HEK293 (cell line): ENCODE measurements around the gene LDLRAD4.

Experiments used
- CTCF ChIA-PET: fragments of 350-600 bp; formaldehyde crosslinking; extraction: SDS; loops from one replicate; lab custom pipeline; 2021; ENCODE audit warnings: antibody characterized with exemption; lab: Yijun Ruan, JAX
- POLR2A ChIA-PET: fragments of 300-600 bp; formaldehyde crosslinking; extraction: SDS; loops from one replicate; lab custom pipeline; 2020; ENCODE audit warnings: antibody characterized with exemption, inconsistent platforms; lab: Yijun Ruan, JAX
- H3K27ac ChIP-seq: fragments of 200-500 bp; sonication (Bioruptor generic); 2 replicates; pipeline ENCODE4 v1.5.1; 2014; ENCODE audit warnings: low read depth, low read length, control low read depth, inconsistent platforms; ENCODE audit errors: extremely low read depth
- H3K36me3 ChIP-seq, 2 experiments: fragments of 200-500 bp in 1 of 2; sonication (Bioruptor generic) in 1 of 2; 1 replicate in 1 of 2; 2 replicates in 1 of 2; pipeline ENCODE4 v1.5.1; 2014 to 2017; ENCODE audit warnings: inconsistent platforms in 2 of 2, low read length in 2 of 2; ENCODE audit not compliant: control insufficient read depth in 2 of 2, insufficient read depth in 1 of 2
- H3K4me1 ChIP-seq: fragments of 200-500 bp; sonication (Bioruptor generic); 2 replicates; pipeline ENCODE4 v1.5.1; 2014; ENCODE audit warnings: mild to moderate bottlenecking, low read length, inconsistent platforms; ENCODE audit not compliant: control insufficient read depth, insufficient read depth
- H3K4me3 ChIP-seq: 2 replicates; pipeline ENCODE4 v1.5.1; 2011; ENCODE audit warnings: low read depth, mild to moderate bottlenecking, control low read depth, low read length, moderate library complexity
- H3K9me3 ChIP-seq: fragments of 200-500 bp; sonication (Bioruptor generic); 2 replicates; pipeline ENCODE4 v1.5.1; 2014; ENCODE audit warnings: low read depth, low read length, inconsistent platforms; ENCODE audit not compliant: control insufficient read depth, insufficient read depth
- KLF8 ChIP-seq: fragments of 450-650 bp; formaldehyde crosslinking; IDR thresholded peaks from 2 replicates; pipeline ENCODE4 v1.5.1; 2016; ENCODE audit warnings: missing biosample characterization, missing genetic modification characterization
- PRDM1 ChIP-seq: fragments of 450-650 bp; formaldehyde crosslinking; IDR thresholded peaks from 2 replicates; pipeline ENCODE4; 2016; ENCODE audit warnings: missing biosample characterization, missing genetic modification characterization
- SP2 ChIP-seq: fragments of 450-650 bp; formaldehyde crosslinking; IDR thresholded peaks from 2 replicates; pipeline ENCODE4 v1.5.1; 2016; ENCODE audit warnings: missing biosample characterization, missing genetic modification characterization
- ZBTB48 ChIP-seq: fragments of 450-650 bp; formaldehyde crosslinking; IDR thresholded peaks from 2 replicates; pipeline ENCODE4 v1.5.1; 2016; ENCODE audit warnings: missing biosample characterization, missing genetic modification characterization
- ZNF169 ChIP-seq: fragments of 450-650 bp; formaldehyde crosslinking; IDR thresholded peaks from 2 replicates; pipeline ENCODE4 v1.5.1; 2016; ENCODE audit warnings: missing biosample characterization, missing genetic modification characterization
- ZNF26 ChIP-seq: fragments of 450-650 bp; formaldehyde crosslinking; IDR thresholded peaks from 2 replicates; pipeline ENCODE4 v1.5.1; 2016; ENCODE audit warnings: missing biosample characterization, missing genetic modification characterization
- ZNF274 ChIP-seq, 2 experiments: fragments of 200-500 bp in 1 of 2; fragments of 450-650 bp in 1 of 2; sonication (Bioruptor generic) in 1 of 2; formaldehyde crosslinking in 1 of 2; IDR thresholded peaks; 2 replicates each; pipeline versions ENCODE4 v1.5.1 to v1.6.1; 2014 to 2016; ENCODE audit warnings: borderline replicate concordance in 1 of 2, inconsistent platforms in 1 of 2, low read length in 1 of 2, missing biosample characterization in 1 of 2, missing genetic modification characterization in 1 of 2
- ZNF292 ChIP-seq: fragments of 450-650 bp; formaldehyde crosslinking; IDR thresholded peaks from 2 replicates; pipeline ENCODE4 v1.5.1; 2016; ENCODE audit warnings: low read depth, missing biosample characterization, missing genetic modification characterization, borderline replicate concordance
- ZNF311 ChIP-seq: fragments of 450-650 bp; formaldehyde crosslinking; IDR thresholded peaks from 2 replicates; pipeline ENCODE4 v1.5.1; 2017; ENCODE audit warnings: missing biosample characterization, missing genetic modification characterization, borderline replicate concordance
- ZNF324 ChIP-seq: fragments of 450-650 bp; formaldehyde crosslinking; IDR thresholded peaks from 2 replicates; pipeline ENCODE4 v1.5.1; 2016; ENCODE audit warnings: missing biosample characterization, missing genetic modification characterization
- ZNF391 ChIP-seq: fragments of 450-650 bp; formaldehyde crosslinking; IDR thresholded peaks from 2 replicates; pipeline ENCODE4 v1.5.1; 2016; ENCODE audit warnings: low read depth, missing biosample characterization, missing genetic modification characterization, borderline replicate concordance
- ZNF416 ChIP-seq: fragments of 450-650 bp; formaldehyde crosslinking; IDR thresholded peaks from 2 replicates; pipeline ENCODE4 v1.5.1; 2016; ENCODE audit warnings: missing biosample characterization, missing genetic modification characterization
- ZNF449 ChIP-seq: fragments of 450-650 bp; formaldehyde crosslinking; IDR thresholded peaks from 2 replicates; pipeline ENCODE4 v1.5.1; 2017; ENCODE audit warnings: missing biosample characterization, mild to moderate bottlenecking, missing genetic modification characterization, moderate library complexity
- ZNF473 ChIP-seq: fragments of 450-650 bp; formaldehyde crosslinking; IDR thresholded peaks from 2 replicates; pipeline ENCODE4 v1.5.1; 2017; ENCODE audit warnings: missing biosample characterization, missing genetic modification characterization
- ZNF501 ChIP-seq: fragments of 450-650 bp; formaldehyde crosslinking; IDR thresholded peaks from 2 replicates; pipeline ENCODE4 v1.5.1; 2016; ENCODE audit warnings: missing biosample characterization, missing genetic modification characterization
- ZNF529 ChIP-seq: fragments of 450-650 bp; formaldehyde crosslinking; IDR thresholded peaks from 2 replicates; pipeline ENCODE4 v1.5.1; 2017; ENCODE audit warnings: missing genetic modification characterization, missing biosample characterization; ENCODE audit not compliant: insufficient replicate concordance
- ZNF555 ChIP-seq: fragments of 450-650 bp; formaldehyde crosslinking; conservative IDR thresholded peaks from 2 replicates; pipeline ENCODE4 v1.5.1; 2017; ENCODE audit warnings: missing biosample characterization, mild to moderate bottlenecking, missing genetic modification characterization, inconsistent platforms
- ZNF596 ChIP-seq: fragments of 450-650 bp; IDR thresholded peaks from 2 replicates; pipeline ENCODE4 v1.5.0; 2018; ENCODE audit warnings: missing biosample characterization, mild to moderate bottlenecking, missing genetic modification characterization, moderate library complexity
- ZNF660 ChIP-seq: fragments of 450-650 bp; IDR thresholded peaks from 2 replicates; pipeline ENCODE4 v1.5.1; 2018; ENCODE audit warnings: missing biosample characterization, mild to moderate bottlenecking, missing genetic modification characterization
- ZNF776 ChIP-seq: fragments of 450-650 bp; formaldehyde crosslinking; IDR thresholded peaks from 2 replicates; pipeline ENCODE4 v1.5.0; 2017; ENCODE audit warnings: missing biosample characterization, missing genetic modification characterization, borderline replicate concordance
- ZNF837 ChIP-seq: fragments of 450-650 bp; formaldehyde crosslinking; IDR thresholded peaks from 2 replicates; pipeline ENCODE4 v1.5.1; 2016; ENCODE audit warnings: missing biosample characterization, missing genetic modification characterization
- ZSCAN30 ChIP-seq: fragments of 450-650 bp; IDR thresholded peaks from 2 replicates; pipeline ENCODE4 v1.5.1; 2018; ENCODE audit warnings: missing biosample characterization, mild to moderate bottlenecking, missing genetic modification characterization, moderate library complexity
- TF ChIP-seq, protein P1 (sequence below): fragments of 450-650 bp; IDR thresholded peaks from 2 replicates; pipeline ENCODE4 v1.5.1; 2018; ENCODE audit warnings: missing biosample characterization, missing genetic modification characterization
- TF ChIP-seq, protein P2 (sequence below): fragments of 450-650 bp; formaldehyde crosslinking; IDR thresholded peaks from 2 replicates; pipeline ENCODE4 v1.5.1; 2016; ENCODE audit warnings: missing biosample characterization, missing genetic modification characterization
- TF ChIP-seq, protein P3 (sequence below): fragments of 450-650 bp; formaldehyde crosslinking; IDR thresholded peaks from 2 replicates; pipeline ENCODE4 v1.5.1; 2016; ENCODE audit warnings: missing biosample characterization, missing genetic modification characterization

Gene LDLRAD4

GRCh38 chr18:13628211-13628610, 409.7 kb downstream of the LDLRAD4 start:
- ChIA-PET POLR2A (no interaction called here), CTCF (interaction anchor here (0.6 kb wide), 1 partner anchor 76 kb away, joined by 4 read pairs; no protein-coding TSS in a partner anchor)
- H3K4me1 ChIP-seq = no peaks in the 10 kb centered on the region; the same call in 1 of the 2 replicates
- H3K36me3 ChIP-seq = no peaks in the 10 kb centered on the region
- no peak overlapping the region for H3K27ac ChIP-seq
- TF ChIP-seq ZNF529 (no peak), ZNF501 (tag by site-specific recombination) (no peak), ZNF311 (tag by site-specific recombination) (no peak), ZNF596 (no peak), PRDM1 (no peak), ZNF324 (tag by site-specific recombination) (no peak), ZNF449 (no peak), SP2 (tag by site-specific recombination) (no peak), ZNF473 (tag by site-specific recombination) (no peak), ZSCAN30 (tag by site-specific recombination) (no peak), ZNF274 (IDR thresholded peaks at IDR 0.05; ENCODE audit: low read length) (no peak), ZNF274 (tag by site-specific recombination; IDR thresholded peaks at IDR 0.05; ENCODE audit: borderline replicate concordance) (no peak), ZNF660 (tag by site-specific recombination) (no peak), ZNF416 (tag by site-specific recombination) (no peak), ZNF26 (tag by site-specific recombination) (no peak), ZNF292 (tag by site-specific recombination) (no peak), ZNF837 (tag by site-specific recombination) (no peak), ZNF776 (tag by site-specific recombination) (no peak), ZNF169 (no peak), KLF8 (tag by site-specific recombination) (no peak)
- TF ChIP-seq, protein P1, sequence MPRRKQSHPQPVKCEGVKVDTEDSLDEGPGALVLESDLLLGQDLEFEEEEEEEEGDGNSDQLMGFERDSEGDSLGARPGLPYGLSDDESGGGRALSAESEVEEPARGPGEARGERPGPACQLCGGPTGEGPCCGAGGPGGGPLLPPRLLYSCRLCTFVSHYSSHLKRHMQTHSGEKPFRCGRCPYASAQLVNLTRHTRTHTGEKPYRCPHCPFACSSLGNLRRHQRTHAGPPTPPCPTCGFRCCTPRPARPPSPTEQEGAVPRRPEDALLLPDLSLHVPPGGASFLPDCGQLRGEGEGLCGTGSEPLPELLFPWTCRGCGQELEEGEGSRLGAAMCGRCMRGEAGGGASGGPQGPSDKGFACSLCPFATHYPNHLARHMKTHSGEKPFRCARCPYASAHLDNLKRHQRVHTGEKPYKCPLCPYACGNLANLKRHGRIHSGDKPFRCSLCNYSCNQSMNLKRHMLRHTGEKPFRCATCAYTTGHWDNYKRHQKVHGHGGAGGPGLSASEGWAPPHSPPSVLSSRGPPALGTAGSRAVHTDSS (tag by site-specific recombination) = no peak
- no peak overlapping the region for H3K4me3 ChIP-seq
- H3K9me3 ChIP-seq = no peaks in the 10 kb centered on the region

- CTCF ChIA-PET = interaction anchor here (0.8 to 2.9 kb wide), 7 partner anchors 9 to 471 kb away, joined by 3 to 13 read pairs (median 6); partner anchors contain the start of gene FAM210A
- POLR2A ChIA-PET = no interaction called here
- TF ChIP-seq, protein P2, sequence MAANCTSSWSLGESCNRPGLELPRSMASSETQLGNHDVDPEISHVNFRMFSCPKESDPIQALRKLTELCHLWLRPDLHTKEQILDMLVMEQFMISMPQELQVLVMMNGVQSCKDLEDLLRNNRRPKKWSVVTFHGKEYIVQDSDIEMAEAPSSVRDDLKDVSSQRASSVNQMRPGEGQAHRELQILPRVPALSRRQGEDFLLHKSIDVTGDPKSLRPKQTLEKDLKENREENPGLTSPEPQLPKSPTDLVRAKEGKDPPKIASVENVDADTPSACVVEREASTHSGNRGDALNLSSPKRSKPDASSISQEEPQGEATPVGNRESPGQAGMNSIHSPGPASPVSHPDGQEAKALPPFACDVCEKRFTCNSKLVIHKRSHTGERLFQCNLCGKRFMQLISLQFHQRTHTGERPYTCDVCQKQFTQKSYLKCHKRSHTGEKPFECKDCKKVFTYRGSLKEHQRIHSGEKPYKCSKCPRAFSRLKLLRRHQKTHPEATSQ (tag by site-specific recombination) = no peak
- 0 out of 2 replicates have a peak, but pooled peaks have one; percentile 52 for TF ChIP-seq ZBTB48 (tag by site-specific recombination)
- TF ChIP-seq ZNF416 (tag by site-specific recombination) = no peak
- TF ChIP-seq ZNF391 = no peak
- TF ChIP-seq ZNF555 (tag by site-specific recombination) = no peak
- TF ChIP-seq, protein P3, sequence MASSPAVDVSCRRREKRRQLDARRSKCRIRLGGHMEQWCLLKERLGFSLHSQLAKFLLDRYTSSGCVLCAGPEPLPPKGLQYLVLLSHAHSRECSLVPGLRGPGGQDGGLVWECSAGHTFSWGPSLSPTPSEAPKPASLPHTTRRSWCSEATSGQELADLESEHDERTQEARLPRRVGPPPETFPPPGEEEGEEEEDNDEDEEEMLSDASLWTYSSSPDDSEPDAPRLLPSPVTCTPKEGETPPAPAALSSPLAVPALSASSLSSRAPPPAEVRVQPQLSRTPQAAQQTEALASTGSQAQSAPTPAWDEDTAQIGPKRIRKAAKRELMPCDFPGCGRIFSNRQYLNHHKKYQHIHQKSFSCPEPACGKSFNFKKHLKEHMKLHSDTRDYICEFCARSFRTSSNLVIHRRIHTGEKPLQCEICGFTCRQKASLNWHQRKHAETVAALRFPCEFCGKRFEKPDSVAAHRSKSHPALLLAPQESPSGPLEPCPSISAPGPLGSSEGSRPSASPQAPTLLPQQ (tag by site-specific recombination) = 0 out of 2 replicates have a peak, but pooled peaks have one; percentile 16
Observed at GRCh38 chr18:13629841-13630715, 411.5 kb downstream of the LDLRAD4 start.

More at GRCh38 chr18:13629841-13630715, 411.5 kb downstream of the LDLRAD4 start:
- Histone ChIP-seq H3K36me3 (no peaks in the 10 kb centered on the region), H3K4me3 (no peak overlapping the region), H3K4me1 (no peaks in the 10 kb centered on the region; the same call in 1 of the 2 replicates), H3K9me3 (no peaks in the 10 kb centered on the region; the same call in 1 of the 2 replicates), H3K27ac (no peak overlapping the region)
